Esophagus (tissue), 2 donors: ENCODE measurements around the gene CDC6. TPM values are rescaled to one million over a fixed set of nuclear protein-coding genes. Genes with fewer than 3 reads are reported as not detected.
"Not testable (repeated sequence)": the region's sequence is repeated elsewhere in the genome, so short reads cannot be mapped to it uniquely, and the experiment has no call there.

Experiments
- H3K27ac ChIP-seq, 2 donors: one replicate each; pipeline ENCODE4 v1.5.1; 2013; ENCODE audit warnings: low read depth in 2 of 2, mild to moderate bottlenecking in 2 of 2, inconsistent platforms in 1 of 2, low read length in 1 of 2, moderate library complexity in 1 of 2
- H3K27me3 ChIP-seq, 2 donors: one replicate each; pipeline ENCODE4 v1.6.1; 2013; ENCODE audit warnings: low read length in 2 of 2, control low read depth in 1 of 2, mild to moderate bottlenecking in 1 of 2; ENCODE audit not compliant: insufficient read depth in 2 of 2, control insufficient read depth in 1 of 2
- H3K36me3 ChIP-seq, 2 donors: one replicate each; pipeline ENCODE4 v1.6.1; 2013; ENCODE audit warnings: low read length in 1 of 2; ENCODE audit not compliant: control insufficient read depth in 2 of 2, insufficient read depth in 2 of 2
- H3K4me1 ChIP-seq, 2 donors: one replicate each; pipeline ENCODE4 v1.6.1; 2013; ENCODE audit warnings: low read length in 1 of 2; ENCODE audit not compliant: control insufficient read depth in 2 of 2, insufficient read depth in 2 of 2
- H3K4me3 ChIP-seq, 2 donors: one replicate each; pipeline ENCODE4 v1.5.1; 2013; ENCODE audit warnings: low read length in 2 of 2, mild to moderate bottlenecking in 2 of 2, low read depth in 1 of 2, moderate library complexity in 1 of 2
- H3K9me3 ChIP-seq, 2 donors: one replicate each; pipeline ENCODE4 v1.6.1; 2013; ENCODE audit warnings: mild to moderate bottlenecking in 2 of 2, low read depth in 1 of 2, low read length in 1 of 2, moderate library complexity in 1 of 2; ENCODE audit not compliant: control insufficient read depth in 2 of 2, insufficient read depth in 1 of 2
- WGBS, 2 donors: extraction: QIAGEN DNeasy Blood & Tissue Kit; methylation state at CpG; one replicate each; pipeline ENCODE4 v1.1.7; 2013; 5-methylcytosine and 5-hydroxymethylcytosine counted together
- polyA plus RNA-seq, 2 donors: library from polyadenylated mRNA; stranded (reverse); fragments of 200-250 nt; gene quantifications; one replicate each; pipeline ENCODE4 v1.2.3, GENCODE V29; 2013
- donor health status: healthy with polysubstance abuse.
- donor health status: Bipolar disorder and iron deficiency.

The CDC6 gene
- polyA plus RNA-seq, 2 donors: 5.1 to 7.5 TPM

GRCh38 chr17:40299159-40299757 is 11.6 kb downstream of the CDC6 start:
- H3K4me1 ChIP-seq, H3K36me3 ChIP-seq, H3K9me3 ChIP-seq, H3K4me3 ChIP-seq, H3K27ac ChIP-seq, H3K27me3 ChIP-seq: not testable (repeated sequence)
- 81 to 90% methylated on average over 7 of the region's 7 CpGs for WGBS, 2 donors

DNA sequence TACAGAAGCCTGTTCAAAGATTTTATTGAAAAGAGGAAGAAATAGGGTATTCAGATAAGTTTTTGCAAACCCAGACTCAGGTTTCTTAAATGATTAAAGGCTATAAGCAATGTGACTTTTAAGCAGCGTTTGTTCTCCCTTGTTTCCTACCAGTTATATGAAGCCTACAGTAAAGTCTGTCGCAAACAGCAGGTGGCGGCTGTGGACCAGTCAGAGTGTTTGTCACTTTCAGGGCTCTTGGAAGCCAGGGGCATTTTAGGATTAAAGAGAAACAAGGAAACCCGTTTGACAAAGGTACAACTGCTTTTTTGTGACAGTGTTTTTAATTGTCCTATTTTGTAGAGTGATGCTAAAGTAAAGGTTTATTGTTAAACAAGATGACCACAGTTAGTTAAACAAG is 13.6 kb downstream of the CDC6 start:
- H3K27ac ChIP-seq: no peak overlapping the region
- WGBS, 2 donors: 60 to 69% methylated on average over 4 of the region's 4 CpGs
- H3K36me3 ChIP-seq: no peaks in the 10 kb centered on the region

GRCh38 chr17:40303009-40303657 is 15.5 kb downstream of the CDC6 start:
- Histone ChIP-seq H3K27ac (no peak overlapping the region), H3K27me3 (no peaks in the 10 kb centered on the region), H3K9me3 (no peaks in the 10 kb centered on the region), H3K4me3 (no peak overlapping the region), H3K4me1 (peaks cover 0 to 11% of the 10 kb centered on the region in 2 donors), H3K36me3 (no peaks in the 10 kb centered on the region)
- 41 to 47% methylated on average over 4 of the region's 4 CpGs for WGBS, 2 donors

More for the DNA sequence above, 13.6 kb downstream of the CDC6 start:
- Histone ChIP-seq H3K9me3 (no peaks in the 10 kb centered on the region), H3K27me3 (no peaks in the 10 kb centered on the region), H3K4me3 (no peak overlapping the region), H3K4me1 (peaks cover 0 to 1% of the 10 kb centered on the region in 2 donors)

DNA sequence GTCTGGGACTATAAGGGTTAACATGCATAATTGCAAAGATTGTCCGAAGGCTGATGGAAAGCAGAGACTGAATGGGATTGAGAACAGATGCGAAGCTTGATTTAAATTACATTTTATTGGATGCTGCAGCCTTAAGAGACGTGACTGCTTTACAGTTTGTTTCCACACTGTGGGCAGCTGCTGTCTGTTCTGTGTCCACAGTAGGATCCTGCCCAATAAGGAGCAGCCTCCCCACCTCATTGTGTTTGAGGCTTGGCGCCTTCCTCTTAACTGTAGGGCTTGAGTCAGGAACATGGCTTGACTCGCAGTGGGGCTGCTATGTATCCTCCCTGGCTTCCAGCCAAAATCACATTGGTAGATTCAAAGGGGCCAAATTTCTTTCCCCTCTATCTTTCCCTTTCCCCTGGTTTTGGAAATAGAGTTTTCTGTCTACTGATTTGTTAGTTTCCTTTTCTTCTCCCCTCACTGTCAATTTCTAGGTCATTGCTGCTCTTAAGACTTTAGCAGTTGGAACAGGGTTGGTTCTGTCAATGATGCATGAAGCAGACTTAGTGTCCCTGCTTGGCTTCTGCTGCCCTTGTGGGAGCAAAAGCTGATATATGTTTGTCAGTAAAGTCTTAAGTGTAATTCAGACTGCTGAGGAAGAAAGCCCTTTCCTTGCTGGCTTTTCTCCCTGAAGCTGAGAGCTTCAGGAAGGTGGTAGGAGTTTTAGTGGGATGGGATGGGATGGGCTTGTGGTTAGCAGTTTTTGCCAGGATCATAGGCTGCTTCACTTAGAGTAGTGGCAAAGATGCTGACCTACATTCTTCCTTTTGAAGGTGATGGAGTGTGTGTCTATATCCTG is 16.3 kb downstream of the CDC6 start:
- Histone ChIP-seq H3K27ac (peak overlapping the region in 1 of 2 donors; percentile 28), H3K36me3 (no peaks in the 10 kb centered on the region), H3K27me3 (no peaks in the 10 kb centered on the region), H3K9me3 (no peaks in the 10 kb centered on the region), H3K4me1 (peaks cover 0 to 16% of the 10 kb centered on the region in 2 donors), H3K4me3 (no peak overlapping the region)
- WGBS, 2 donors: 30 to 47% methylated on average over 5 of the region's 5 CpGs

DNA sequence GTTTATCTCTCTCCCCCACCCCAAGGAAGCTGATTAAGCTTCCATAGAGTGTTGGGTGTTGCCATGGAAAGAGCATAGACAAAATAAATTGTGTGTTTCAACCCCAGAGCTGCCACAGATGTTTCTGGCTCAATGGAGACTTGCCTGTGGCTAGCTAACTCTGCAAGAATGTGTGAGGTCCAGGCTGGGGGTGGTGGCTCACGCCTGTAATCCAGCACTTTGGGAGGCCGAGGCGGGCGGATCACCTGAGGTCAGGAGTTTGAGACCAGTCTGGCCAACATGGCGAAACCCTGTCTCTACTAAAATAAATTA is 16.8 kb downstream of the CDC6 start:
- not testable (repeated sequence) for H3K36me3 ChIP-seq, H3K4me3 ChIP-seq, H3K27ac ChIP-seq, H3K9me3 ChIP-seq, H3K27me3 ChIP-seq
- WGBS, 2 donors: 73% methylated on average over 5 of the region's 5 CpGs
- peaks cover 0 to 22% of the 10 kb centered on the region in 2 donors for H3K4me1 ChIP-seq

- H3K27me3 ChIP-seq, H3K27ac ChIP-seq, H3K9me3 ChIP-seq, H3K4me3 ChIP-seq, H3K36me3 ChIP-seq: not testable (repeated sequence)
- WGBS, 2 donors: 90 to 97% methylated on average over 5 of the region's 5 CpGs
- H3K4me1 ChIP-seq: peaks cover 0 to 25% of the 10 kb centered on the region in 2 donors
These were observed 17.2 kb downstream of the CDC6 start for GRCh38 chr17:40304866-40305265.

DNA sequence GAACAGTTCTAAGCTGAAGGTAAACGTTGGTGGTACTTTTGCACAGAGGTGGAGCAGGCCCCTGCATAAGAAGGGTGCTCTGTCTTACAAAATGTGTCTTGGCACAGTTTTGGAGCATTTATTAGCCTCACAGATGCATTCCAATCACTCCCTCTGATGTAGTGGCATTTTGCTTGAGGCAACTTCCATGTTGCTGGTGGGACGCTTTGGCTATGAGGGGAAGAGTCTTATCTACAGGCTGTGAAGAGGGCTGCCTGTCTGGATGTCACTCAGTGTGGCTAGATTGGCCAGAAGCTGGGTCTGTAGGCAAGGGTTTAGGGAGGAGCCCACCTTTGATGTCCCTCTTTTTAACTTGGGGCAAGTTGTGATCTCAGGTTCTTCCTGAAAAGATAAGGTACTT is 18.7 kb downstream of the CDC6 start:
- no peak overlapping the region for H3K4me3 ChIP-seq
- peaks cover 8 to 36% of the 10 kb centered on the region in 2 donors for H3K4me1 ChIP-seq
- H3K27me3 ChIP-seq: no peaks in the 10 kb centered on the region
- no peaks in the 10 kb centered on the region for H3K9me3 ChIP-seq
- 40 to 59% methylated on average over 2 of the region's 2 CpGs for WGBS, 2 donors
- H3K36me3 ChIP-seq: no peaks in the 10 kb centered on the region
- peak overlapping the region; percentile 30 to 62 for H3K27ac ChIP-seq

DNA sequence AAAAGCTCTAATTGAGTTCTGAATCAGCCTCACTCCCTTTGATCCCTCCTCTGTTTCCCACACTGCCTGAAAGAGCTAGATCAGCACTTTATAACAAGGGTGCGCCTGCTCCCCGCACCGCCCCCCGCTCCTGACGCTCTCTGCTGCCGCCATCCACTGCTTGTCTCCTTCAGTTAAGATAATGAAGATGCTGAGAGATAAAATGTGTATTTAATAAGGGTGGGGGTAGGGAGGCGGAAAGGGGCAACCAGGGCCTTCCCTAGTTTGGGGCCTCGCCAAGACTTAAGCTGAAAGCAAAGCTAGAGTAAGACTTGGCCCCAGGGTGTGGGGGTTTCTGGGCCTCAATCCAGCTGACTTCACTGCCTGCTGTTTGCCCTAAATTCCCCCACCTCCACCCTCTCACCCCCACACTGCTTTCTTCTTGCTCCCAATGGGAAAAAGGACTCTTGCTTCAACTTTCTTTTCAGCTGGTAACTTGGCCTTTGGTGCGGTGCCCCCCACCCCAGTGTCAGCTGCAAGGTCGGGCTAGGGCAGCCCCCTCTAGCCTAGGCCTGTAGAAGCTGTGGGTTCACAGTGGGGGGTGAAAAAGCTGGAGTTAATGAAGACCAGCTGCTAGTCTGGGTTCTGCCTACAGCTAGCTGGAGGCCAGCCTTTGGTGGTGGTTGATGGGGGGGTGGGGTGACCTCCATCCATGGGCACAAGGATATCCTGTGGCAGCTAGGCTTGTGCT is 19.5 kb downstream of the CDC6 start:
- Histone ChIP-seq H3K4me3 (no peak overlapping the region), H3K9me3 (no peaks in the 10 kb centered on the region), H3K27me3 (no peaks in the 10 kb centered on the region), H3K4me1 (peaks cover 10 to 41% of the 10 kb centered on the region in 2 donors), H3K27ac (peak overlapping the region; percentile 30 to 70), H3K36me3 (no peaks in the 10 kb centered on the region)
- WGBS, 2 donors: 35 to 39% methylated on average over 10 of the region's 10 CpGs

DNA sequence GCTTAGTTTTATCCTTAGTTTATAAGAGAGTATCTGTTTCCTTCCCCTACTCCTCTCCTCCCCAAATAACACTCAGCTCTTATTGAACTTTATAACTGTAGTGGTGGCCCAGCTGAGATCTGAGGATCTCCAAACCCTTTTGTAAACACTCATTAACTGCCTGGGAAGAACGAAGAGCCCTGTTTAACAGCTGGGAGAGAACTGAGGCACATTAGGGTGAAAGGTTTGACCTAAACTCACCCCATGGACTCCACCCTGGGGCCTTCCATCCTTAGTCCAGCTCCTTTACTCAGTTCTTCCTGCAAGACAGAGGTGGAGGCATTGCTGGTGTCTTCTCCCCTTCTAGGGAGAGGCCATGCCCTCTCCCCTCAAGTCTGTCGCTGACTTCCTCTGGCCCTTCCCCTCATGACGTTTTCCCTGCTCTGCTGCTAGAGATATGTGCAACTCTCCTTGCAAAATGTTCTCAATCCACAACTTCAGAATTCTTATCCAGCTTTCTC is 20.1 kb downstream of the CDC6 start:
- Histone ChIP-seq H3K4me3 (peak overlapping the region in 1 of 2 donors; percentile 1), H3K27me3 (no peaks in the 10 kb centered on the region), H3K4me1 (peaks cover 13 to 45% of the 10 kb centered on the region in 2 donors), H3K27ac (peak overlapping the region; percentile 30 to 63), H3K36me3 (no peaks in the 10 kb centered on the region), H3K9me3 (no peaks in the 10 kb centered on the region)
- 39 to 42% methylated on average over 3 of the region's 3 CpGs for WGBS, 2 donors
